ENCODE measurements around the gene CRYGN.

GRCh38 chr7:151423226-151423625 is 16.7 kb downstream of the CRYGN start:
- TF ChIP-seq CTCF (IDR thresholded peaks at IDR 0.05): no peak
- no peak for TF ChIP-seq POLR2AphosphoS5 (IDR thresholded peaks at IDR 0.05; ENCODE audit: insufficient read depth in 1 of 2, low read depth in 1 of 2)
- TF ChIP-seq POLR2A (IDR thresholded peaks at IDR 0.05): no peak
